HS-5 (cell line): Measurements from ENCODE around the gene CADPS2.
A peak's percentile ranks its signal among the peaks of the same experiment; 100 is the strongest.

ENCODE experiments used
- DNase-seq: peaks from one replicate; pipeline ENCODE4 v3.0.0-alpha.2; 2012; ENCODE audit warnings: low read depth

Gene CADPS2

GRCh38 chr7:122886357-122887081 is at the start of gene CADPS2:
Gene CADPS2, minus strand, starts transcription at chr7:122886460. Its CDS starts 123 bp downstream, at chr7:122886337.
- peak; percentile 58 for DNase-seq

- DNase-seq: no peak
These were observed 49.4 kb upstream of the CADPS2 start for GRCh38 chr7:122935620-122936019.

GRCh38 chr7:122919643-122920181 is 33.5 kb upstream of the CADPS2 start:
- no peak for DNase-seq

GRCh38 chr7:122914812-122915211 is 28.6 kb upstream of the CADPS2 start:
- no peak for DNase-seq

GRCh38 chr7:122913608-122914007 is 27.3 kb upstream of the CADPS2 start:
- DNase-seq: no peak

- no peak for DNase-seq
These were observed 16.7 kb upstream of the CADPS2 start for GRCh38 chr7:122902751-122903495.

- no peak for DNase-seq
These were observed 15.0 kb upstream of the CADPS2 start for GRCh38 chr7:122901250-122901649.

GRCh38 chr7:122896509-122896908 is 10.2 kb upstream of the CADPS2 start:
- DNase-seq: no peak

GRCh38 chr7:122893486-122893885 is 7.2 kb upstream of the CADPS2 start:
- no peak for DNase-seq

GRCh38 chr7:122889116-122889515 is 2.9 kb upstream of the CADPS2 start:
- DNase-seq: no peak

- DNase-seq: no peak
These were observed 1.6 kb upstream of the CADPS2 start for GRCh38 chr7:122887848-122888247.

GRCh38 chr7:122887198-122887597 is 938 bp upstream of the CADPS2 start:
- DNase-seq: peak; percentile 15

- peak; percentile 16 for DNase-seq
These were observed 490 bp downstream of the CADPS2 start for GRCh38 chr7:122885583-122886356.

- no peak for DNase-seq
These were observed 2.1 kb downstream of the CADPS2 start for GRCh38 chr7:122884186-122884585.

GRCh38 chr7:122883049-122883680 is 3.1 kb downstream of the CADPS2 start:
- no peak for DNase-seq

- DNase-seq: no peak
These were observed 4.9 kb downstream of the CADPS2 start for GRCh38 chr7:122881324-122881723.

GRCh38 chr7:122869260-122869659 is 17.0 kb downstream of the CADPS2 start:
- DNase-seq: no peak

GRCh38 chr7:122867471-122867980 is 18.7 kb downstream of the CADPS2 start:
- DNase-seq: no peak

- no peak for DNase-seq
These were observed 21.4 kb downstream of the CADPS2 start for GRCh38 chr7:122864838-122865237.

GRCh38 chr7:122864016-122864415 is 22.2 kb downstream of the CADPS2 start:
- DNase-seq: no peak

- no peak for DNase-seq
These were observed 27.9 kb downstream of the CADPS2 start for GRCh38 chr7:122858320-122858719.

GRCh38 chr7:122850528-122850927 is 35.7 kb downstream of the CADPS2 start:
- no peak for DNase-seq
